GM12873 (cell line): Measurements from ENCODE around the gene ZNF862.

Experiments
- TF ChIP-seq, protein P1 (sequence below): IDR thresholded peaks from 2 replicates; pipeline ENCODE4 v1.5.1; 2012; ENCODE audit warnings: low read depth, mild to moderate bottlenecking, moderate library complexity, low read length, control low read depth; ENCODE audit not compliant: insufficient read depth; ENCODE audit errors: missing control alignments

ZNF862 gene

DNA sequence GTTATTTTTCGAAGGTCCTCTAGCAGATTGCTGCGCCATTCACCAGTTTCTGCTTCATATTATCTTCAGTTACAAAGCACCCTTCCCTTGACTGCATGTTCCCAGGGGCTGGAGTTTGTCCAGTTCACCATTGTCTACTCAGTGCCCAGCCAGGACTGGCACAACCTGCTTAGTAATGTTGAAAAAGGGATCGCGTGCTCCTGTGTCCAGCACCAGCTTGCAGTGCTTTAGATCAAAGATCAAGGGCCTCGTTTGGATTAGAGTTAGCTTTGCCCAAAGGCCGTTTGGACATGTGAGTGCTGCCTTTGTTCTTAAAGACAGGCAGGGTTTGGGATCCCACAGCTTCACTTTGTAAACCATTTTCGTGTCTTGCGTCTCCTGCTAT, 36.5 kb downstream of the ZNF862 start:
- TF ChIP-seq, protein P1, sequence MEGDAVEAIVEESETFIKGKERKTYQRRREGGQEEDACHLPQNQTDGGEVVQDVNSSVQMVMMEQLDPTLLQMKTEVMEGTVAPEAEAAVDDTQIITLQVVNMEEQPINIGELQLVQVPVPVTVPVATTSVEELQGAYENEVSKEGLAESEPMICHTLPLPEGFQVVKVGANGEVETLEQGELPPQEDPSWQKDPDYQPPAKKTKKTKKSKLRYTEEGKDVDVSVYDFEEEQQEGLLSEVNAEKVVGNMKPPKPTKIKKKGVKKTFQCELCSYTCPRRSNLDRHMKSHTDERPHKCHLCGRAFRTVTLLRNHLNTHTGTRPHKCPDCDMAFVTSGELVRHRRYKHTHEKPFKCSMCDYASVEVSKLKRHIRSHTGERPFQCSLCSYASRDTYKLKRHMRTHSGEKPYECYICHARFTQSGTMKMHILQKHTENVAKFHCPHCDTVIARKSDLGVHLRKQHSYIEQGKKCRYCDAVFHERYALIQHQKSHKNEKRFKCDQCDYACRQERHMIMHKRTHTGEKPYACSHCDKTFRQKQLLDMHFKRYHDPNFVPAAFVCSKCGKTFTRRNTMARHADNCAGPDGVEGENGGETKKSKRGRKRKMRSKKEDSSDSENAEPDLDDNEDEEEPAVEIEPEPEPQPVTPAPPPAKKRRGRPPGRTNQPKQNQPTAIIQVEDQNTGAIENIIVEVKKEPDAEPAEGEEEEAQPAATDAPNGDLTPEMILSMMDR, result no peak

DNA sequence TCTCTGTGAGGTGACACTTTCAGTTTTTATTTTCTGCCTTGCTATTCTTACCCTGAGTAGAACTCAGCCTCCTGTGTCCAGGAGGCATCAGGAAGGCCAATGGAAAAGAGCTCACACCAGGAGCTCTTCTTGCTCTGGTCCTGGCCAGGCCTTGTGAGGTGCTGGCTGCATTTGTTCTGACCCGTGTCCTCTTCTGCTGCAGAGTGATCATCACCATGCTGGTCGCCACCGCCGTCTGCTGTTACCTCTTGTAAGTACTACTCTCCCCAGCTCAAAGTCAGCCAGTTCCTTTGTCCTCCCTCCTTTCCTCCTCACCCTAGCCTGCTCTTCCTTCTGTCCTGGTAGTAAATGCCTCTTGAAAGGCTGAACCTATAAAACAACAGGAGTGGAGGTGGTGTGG, 37.2 kb downstream of the ZNF862 start:
- TF ChIP-seq, protein P1, result no peak

DNA sequence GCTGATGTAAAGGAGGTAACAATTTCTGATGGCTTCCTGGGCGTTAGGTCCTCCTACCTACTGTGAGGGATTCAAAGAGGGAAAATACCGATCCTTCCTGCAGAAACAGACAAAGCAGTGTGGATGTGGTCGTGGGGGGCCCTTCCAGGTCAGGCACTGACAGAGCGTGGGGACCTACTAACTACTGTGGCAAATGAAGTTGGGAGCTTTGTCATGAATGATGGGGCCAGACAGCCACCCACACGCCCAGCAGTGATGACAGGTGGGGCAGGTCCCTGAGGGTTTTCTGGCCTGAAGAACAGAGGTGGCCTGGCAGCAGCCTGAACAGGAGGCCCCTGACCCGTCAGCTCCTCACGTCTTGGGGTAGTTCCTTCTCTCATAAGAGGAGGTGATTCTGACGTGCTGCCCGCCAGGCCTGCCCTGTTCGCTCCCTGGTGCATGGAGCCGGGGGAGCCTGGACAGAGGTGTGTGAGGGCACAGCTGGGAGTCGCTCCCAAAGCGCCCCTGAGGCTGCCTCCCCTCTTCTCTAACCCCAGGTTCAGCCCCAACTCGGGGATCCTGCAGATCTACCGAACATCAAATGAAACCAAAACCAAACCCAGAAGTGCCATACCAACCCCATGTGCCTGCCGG, 39.8 kb downstream of the ZNF862 start:
- TF ChIP-seq, protein P1, result no peak

DNA sequence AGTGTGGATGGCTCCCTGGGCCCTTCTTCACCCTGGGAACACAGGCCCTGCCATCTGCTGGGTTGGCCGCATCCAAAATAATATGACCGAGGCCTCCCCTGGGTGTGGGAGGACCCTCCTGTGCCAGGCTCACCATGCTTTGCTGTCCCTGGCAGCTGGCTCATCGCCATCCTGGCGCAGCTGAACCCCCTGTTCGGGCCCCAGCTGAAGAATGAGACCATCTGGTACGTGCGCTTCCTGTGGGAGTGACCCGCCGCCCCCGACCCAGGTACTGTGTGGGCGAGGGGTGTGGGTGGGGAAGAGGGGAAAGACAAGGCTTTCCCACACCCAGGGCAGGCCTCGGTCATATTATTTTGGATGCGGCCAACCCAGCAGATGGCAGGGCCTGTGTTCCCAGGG, 40.3 kb downstream of the ZNF862 start:
- TF ChIP-seq, protein P1, result no peak

DNA sequence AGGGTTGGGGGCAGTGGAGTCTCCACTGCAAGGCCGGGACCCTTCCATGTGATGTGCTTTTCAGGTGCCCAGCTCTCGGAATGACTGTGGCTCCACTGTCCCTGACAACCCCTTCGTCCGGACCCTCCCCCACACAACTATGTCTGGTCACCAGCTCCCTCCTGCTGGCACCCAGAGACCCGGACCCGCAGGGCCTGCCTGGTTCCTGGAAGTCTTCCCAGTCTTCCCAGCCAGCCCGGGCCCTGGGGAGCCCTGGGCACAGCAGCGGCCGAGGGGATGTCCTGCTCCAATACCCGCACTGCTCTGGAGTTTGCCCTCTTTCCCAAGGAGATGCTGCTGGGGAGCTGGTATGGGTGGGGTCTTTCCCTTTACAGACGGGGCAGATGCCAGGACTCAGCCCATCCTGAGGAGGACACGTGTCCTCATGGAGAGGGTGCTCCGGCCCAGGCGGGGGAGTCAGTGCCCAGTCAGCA, 41.1 kb downstream of the ZNF862 start:
- TF ChIP-seq, protein P1, result no peak

DNA sequence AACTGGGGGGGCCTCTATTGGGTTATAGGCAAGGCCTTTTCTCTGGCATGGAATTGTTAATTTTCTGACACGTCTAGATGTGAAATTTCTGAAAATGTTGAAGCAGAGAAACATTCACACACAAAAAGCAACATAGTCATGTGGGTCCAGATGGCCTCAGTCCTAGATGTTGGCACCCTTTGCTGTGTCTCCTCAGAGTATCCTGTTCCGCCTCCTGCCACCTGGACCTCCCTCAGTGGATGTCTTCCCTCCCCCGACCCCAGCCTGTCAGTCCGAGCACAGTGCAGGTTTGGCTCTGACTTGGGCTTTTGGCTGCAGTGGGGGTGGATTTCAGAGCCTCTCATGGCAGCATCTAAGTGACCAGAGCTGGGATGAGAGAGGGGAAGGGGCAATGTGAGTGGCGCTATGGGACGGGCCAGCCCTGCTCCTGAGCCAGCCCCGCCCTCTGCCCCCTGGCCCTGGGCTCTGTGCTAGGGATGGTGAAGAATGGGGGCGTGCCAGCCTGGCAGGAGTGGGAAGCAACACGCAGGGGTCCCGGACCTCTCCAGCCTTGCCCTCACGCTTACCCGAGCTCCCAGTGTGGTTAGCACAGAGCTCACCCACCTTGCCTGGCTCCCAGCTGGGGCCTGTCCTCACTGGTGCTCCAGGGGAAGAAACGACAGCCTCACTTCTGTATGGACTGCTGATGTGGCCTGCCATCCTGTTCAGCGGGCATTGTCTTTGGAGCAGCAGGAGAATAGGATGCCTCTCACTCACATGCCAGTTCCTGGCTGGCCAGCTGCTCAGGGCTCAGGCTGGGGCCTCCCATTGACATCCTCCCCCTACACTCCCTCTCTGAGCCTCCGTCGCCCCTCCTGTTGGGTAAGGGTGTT, 41.8 kb downstream of the ZNF862 start:
- TF ChIP-seq, protein P1, result no peak

DNA sequence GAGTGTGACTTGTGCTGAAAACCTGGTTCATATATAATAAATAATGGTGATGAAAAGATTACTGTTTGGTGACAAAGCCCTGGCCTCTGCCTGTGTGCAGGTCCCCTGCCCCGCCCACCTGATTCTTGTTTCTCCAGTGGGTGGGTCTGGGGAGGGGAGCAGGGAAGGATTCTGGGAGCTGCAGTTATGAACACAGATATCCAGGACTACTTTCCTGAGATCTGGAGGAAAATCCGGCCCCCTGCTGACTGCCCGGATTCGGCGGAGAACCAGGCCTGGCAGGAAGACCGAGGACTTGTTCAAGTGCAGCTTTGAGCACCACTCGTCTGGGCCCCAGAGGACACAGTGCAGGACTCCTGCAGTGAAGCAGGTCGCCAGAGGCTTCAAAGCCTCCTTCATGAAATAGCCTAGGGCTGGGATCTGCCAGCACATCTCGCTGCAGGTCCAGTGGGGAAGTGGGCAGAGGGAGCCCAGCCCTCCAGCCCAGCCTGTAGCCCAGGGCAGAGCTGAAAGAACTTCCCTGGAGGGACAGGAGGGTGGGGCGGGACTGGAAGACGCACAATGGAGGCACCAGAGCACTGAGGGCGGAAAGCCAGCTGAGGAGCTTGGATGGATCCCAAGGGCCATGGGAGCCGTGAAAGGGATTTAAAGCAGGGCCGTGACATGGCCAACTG, 42.6 kb downstream of the ZNF862 start:
- TF ChIP-seq, protein P1, result no peak
